MV-4-11 (cell line): Measurements from ENCODE around the gene RHOBTB3.

Experiments
- DNase-seq: peaks from one replicate; lab custom pipeline; 2025; lab: John Stamatoyannopoulos, UW

The RHOBTB3 gene

GRCh38 chr5:95713960-95714710 lies 17.0 kb upstream of the RHOBTB3 start:
- DNase-seq, result no peak

GRCh38 chr5:95715799-95716461 lies 15.2 kb upstream of the RHOBTB3 start:
- no peak for DNase-seq

GRCh38 chr5:95717439-95717838 lies 13.7 kb upstream of the RHOBTB3 start:
- no peak for DNase-seq

GRCh38 chr5:95718203-95718602 lies 12.9 kb upstream of the RHOBTB3 start:
- peak; percentile 72 for DNase-seq

- DNase-seq, result no peak
Measured at GRCh38 chr5:95718738-95719137, 12.4 kb upstream of the RHOBTB3 start.

- no peak for DNase-seq
Measured at GRCh38 chr5:95720094-95720786, 10.9 kb upstream of the RHOBTB3 start.

- DNase-seq, result no peak
Measured at GRCh38 chr5:95721582-95722295, 9.4 kb upstream of the RHOBTB3 start.

GRCh38 chr5:95723632-95724369 lies 7.3 kb upstream of the RHOBTB3 start:
- no peak for DNase-seq

- no peak for DNase-seq
Measured at GRCh38 chr5:95725071-95725820, 5.9 kb upstream of the RHOBTB3 start.

GRCh38 chr5:95725937-95726810 lies 5.0 kb upstream of the RHOBTB3 start:
- peak; percentile 18 for DNase-seq

GRCh38 chr5:95726811-95727763 lies 4.0 kb upstream of the RHOBTB3 start:
- peak; percentile 33 for DNase-seq

GRCh38 chr5:95727764-95728191 lies 3.4 kb upstream of the RHOBTB3 start:
- no peak for DNase-seq

- no peak for DNase-seq
Measured at GRCh38 chr5:95728494-95729114, 2.5 kb upstream of the RHOBTB3 start.

- no peak for DNase-seq
Measured at GRCh38 chr5:95729115-95730010, 1.8 kb upstream of the RHOBTB3 start.

GRCh38 chr5:95730011-95730700 lies 980 bp upstream of the RHOBTB3 start:
- no peak for DNase-seq
